GM21360 (cell line): ENCODE measurements around the gene TBL1X.
"Not testable (repeated sequence)": the region's sequence is repeated elsewhere in the genome, so short reads cannot be mapped to it uniquely, and the experiment has no call there.

Experiments used
- ATAC-seq: cut with Tn5 transposase; IDR thresholded peaks from one replicate; pipeline ENCODE4 v1.9.1; 2021; ENCODE audit warnings: mild to moderate bottlenecking, moderate library complexity; ENCODE audit not compliant: unreplicated experiment

TBL1X gene

DNA sequence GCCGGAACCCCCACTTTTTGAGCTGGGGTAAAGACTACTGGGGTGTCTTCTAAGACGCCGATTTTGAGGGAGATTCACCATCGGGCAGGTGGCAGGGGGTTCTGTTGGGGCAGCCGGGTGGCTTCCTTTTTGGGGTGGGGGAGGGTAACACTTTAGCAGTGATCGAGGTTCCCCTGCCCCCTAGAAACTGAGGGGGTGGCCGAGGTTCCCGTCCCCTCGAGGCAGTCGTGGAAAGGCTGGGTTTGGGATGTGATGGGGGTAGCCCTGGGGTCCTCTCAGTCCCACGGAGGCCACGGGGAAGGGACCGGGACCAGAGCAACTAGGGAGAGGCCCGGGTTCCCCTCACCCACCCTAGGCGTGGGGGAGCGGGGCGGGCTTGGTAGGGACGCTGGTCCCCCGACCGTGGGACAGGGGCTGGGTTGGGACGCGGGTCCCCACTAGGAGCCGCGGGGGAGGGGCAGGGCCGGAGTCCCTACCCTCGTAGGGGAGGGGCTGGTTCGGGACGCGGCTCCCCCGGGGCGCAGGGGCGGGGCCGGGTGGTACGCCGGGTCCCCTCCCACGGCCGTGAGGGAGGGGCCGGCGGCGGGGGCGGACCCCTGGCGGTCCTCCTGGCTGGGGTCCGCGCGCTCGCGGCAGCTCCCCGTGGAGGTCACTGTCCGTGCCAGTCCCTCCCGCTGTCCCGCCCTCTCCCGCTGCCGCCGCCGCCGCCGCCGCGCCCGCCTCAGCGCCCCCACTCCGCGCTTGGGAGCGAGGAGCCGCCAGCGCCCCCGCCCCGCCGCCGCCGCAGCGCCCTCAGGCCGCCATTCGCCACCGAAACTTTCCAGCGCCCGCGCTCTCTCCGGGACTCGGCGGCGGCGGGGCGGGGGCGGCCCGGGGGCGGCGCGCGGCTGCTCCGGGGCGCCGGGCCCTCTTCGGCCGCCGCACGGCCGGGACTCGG lies at the start of gene TBL1X:
TSS of gene TBL1X (plus strand) at position 624 of the 937 bp plus-strand sequence. CDS start 188,529 bp downstream, outside the sequence.
- peak; percentile 32 for ATAC-seq

DNA sequence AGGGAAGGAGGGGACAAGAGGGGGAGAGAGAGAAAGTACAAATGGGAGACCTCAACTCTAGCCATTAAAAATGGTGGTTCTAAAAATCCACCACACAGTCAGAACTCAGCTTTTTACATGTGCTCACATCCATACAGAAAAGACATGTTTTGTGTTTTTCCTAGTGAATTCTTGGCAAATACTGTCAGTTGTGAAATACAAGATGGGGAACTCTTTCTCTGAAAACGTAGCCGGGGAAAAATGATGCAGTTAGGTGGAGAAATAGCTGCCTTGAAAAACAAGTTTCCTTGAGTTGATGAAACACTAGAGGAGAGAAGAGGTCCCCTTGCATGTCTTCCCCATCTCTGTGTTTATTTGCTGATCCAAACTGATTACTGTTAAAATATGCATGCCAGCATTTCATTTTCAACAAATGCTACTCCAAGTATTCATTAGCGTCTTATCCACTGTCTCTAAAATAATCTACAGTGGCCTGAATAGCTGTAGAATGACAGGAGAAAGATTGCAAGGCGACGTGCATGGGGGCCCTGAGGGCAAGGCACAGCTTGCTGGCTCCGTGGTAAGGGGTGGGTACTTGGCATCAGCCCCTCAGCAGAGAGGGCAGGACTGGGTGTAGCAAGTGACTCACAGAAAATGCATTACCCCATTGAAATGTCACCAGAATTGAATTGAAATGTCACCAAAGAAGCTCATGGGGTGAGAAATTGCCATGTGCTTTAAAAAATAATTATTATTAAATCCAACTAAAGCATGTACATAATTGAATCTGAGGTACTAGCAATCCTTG lies 48.1 kb upstream of the TBL1X start:
- ATAC-seq = no peak

DNA sequence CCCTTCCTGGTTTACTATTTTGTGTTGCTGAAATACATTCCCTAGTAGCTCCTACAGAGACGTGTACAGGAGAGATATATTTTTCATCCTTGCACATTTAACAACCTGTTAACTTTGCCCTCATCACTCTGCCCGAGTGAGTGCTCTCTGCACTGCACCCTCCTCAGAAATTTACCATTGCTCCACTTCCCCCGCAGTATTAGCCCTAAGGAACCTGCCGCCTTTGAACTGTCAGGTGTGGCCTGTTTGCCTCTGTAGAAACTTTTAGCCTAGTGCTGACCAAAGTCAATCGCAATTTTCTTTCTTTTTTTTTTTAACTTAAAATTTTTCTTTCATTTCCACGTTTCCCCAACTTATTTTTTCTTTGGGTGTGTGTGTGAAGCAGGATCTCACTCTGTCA lies 46.6 kb upstream of the TBL1X start:
- ATAC-seq = no peak

DNA sequence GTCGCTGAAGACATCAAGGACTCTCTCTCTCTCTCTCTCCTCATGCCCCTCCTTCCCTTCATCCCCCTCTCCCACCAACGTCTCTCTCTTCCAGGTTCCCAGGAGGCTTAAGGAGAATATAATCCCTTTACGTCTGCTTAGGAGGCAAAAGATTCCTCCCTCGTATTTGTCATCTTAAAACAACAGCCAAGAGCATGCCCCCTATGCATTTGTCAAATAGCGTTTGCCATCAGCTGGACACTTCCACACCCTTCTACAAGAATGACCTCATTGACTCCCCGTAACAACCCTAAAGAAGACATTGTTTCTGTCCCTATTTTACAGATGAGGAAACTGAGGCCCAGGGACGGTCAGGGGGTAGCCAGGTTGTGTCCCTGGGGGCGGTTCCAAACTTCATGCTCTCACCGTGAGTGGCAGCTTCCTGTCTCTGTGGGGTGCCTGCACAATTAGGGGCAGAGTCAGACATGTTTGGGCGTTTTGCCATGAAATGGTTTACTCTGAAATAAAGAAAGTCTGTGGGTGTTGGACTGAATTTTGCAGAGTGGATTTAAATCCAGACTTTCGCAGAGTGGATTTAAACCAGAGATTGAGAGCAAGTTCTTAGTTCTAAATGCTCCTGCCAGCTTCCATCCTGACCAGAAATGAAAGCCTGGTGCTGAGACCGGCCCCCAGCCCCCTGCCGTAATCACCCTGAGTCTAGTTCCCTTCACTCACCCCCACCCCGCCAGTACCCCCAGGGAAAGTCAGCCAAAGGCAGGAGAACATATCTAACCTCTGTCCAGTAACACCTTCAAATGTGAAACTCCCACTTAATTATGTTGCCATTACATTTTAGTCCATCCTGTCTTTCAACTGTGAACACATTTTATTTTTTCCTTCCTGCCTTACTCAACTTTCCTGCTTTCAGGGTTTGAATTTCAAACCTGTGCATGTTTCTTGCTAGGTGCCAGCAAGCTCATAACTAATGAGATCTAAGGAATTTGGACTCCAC lies 44.3 kb upstream of the TBL1X start:
- no peak for ATAC-seq

DNA sequence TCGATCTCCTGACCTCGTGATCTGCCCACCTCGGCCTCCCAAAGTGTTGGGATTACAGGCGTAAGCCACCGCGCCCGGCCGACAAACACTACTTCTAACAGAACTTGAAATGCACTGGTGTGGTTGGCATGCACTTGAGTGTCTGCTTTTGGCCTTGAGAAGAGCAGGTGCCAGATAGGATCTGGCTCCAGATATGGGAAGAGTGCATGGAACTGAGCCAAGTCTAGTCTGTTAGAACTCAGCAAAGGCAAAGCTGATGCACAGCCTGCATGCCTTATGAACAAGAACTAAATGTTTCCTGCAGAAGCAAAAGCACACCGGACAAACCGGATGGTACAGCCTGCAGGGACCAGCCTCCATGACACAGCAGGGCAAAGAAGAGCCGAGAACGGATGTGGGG lies 35.1 kb upstream of the TBL1X start:
- ATAC-seq = no peak

DNA sequence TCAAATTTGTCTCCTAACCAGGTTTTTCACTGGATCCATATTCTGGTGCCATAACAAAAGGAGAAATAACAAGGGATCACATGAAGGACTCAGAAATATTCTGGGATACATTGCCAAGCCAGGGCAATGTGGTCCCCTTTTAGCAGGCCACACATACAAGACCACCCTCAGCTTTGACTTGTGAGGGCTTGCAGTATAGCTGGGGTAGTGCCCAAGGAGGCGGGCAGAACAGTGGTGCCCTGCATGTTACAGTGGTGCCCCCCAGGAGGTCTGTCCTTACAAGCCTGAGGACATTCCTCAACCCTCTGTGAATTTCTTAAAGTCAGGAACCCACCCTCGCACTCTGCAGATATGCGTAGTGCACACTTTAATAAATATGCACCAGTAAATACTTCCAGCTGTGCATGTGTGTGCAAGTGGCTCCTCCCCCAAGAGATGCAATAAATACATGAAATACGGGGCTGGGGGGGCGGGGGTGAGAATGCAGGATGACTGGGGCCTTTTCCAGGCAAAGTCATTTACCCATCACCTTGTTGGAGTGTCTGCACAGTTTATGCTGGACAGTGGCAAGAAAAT lies 34.4 kb upstream of the TBL1X start:
- no peak for ATAC-seq

DNA sequence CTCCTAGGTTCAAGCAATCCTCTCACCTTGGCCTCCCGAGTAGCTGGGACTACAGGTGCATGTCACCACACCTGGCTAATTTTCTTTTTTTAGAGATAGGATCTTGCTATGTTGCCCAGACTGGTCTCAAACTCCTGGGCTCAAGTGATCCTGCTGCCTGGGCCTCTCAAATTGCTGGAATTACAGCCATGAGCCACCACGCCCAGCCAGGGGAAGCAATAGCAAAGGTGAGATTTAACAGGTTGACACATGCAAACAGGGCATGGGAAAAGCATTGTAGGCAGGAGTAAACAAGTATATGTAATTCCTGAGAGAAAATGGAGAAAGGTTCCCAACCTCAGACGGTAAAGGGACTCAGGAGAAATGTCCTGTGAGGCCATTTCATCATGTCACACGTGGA lies 33.6 kb upstream of the TBL1X start:
- no peak for ATAC-seq

DNA sequence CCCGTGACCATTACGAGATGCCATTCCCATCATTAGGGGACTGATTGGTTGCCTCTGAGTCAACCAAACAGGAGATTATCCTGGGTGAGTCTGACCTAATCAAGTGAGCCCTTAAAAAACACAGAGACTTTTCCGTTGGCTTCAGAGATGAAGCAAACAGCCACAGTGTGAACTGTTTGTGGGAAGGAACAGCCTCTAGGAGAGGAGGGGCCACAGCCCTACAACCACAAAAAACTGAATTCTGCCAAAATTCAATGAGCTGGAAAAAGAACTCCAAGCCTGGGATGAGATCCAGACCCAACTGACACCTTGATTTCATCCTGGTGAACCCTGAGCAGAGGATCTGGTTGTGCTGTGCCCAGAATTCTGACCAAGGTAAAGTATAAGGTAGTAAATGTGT lies 31.3 kb upstream of the TBL1X start:
- no peak for ATAC-seq

DNA sequence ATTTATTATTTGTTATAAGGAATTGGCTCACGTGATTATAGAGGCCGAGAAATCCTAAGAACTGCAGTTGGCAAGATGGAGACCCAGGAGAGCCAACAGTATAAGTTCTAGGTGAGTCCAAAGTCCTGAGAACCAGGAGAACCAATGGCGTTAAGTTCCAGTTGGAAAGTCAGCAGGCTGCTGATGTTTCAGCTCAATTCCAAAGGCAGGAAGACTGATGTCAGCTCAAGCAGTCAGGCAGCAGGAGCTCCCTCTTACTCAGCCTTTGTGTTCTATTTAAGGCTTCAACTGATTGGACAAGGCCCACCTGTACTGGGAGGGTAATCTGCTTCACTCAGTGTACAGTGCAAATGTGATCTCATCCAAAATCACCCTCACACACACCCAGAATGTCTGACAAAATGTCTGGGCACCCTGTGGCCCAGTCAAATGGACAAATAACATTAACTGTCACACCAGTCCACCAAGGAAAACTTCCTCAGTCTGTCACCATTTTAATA lies 30.8 kb upstream of the TBL1X start:
- ATAC-seq = no peak

DNA sequence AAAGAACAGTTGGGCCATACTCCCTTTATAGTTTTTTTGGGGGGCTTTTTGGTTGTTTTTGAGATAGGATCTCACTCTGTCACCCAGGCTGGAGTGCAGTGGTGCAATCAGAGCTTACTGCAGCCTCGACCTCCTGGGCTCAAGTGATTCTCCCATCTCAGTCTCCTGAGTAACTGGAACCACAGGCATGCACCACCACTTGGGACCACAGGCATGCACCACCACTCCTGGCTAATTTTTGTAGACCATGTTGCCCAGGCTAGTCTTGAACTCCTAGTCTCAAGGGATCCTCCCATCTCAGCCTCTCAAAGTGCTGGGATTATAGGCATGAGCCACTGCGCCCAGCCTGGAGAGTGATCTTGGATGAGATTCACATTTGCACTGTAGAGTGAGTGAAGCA lies 29.8 kb upstream of the TBL1X start:
- ATAC-seq = not testable (repeated sequence)

DNA sequence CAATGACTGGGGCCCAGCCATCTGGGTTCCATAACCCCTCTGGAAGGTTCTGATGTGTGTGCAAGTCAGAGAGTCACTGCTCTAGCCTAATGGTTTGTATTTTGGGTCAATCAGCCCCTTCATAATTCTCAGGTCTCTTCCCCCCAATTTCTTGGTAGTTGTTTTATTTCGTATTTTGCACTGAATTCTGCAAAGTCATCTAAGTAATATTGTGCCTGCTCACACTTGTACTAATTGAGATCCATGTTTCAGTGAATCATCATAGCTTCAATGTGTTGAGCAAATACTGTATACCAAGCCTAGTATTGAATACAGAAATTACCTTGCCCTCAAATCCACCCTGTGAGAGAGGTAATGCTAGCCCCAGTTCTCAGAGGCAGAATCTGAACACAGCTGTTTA lies 28.0 kb upstream of the TBL1X start:
- ATAC-seq = no peak

DNA sequence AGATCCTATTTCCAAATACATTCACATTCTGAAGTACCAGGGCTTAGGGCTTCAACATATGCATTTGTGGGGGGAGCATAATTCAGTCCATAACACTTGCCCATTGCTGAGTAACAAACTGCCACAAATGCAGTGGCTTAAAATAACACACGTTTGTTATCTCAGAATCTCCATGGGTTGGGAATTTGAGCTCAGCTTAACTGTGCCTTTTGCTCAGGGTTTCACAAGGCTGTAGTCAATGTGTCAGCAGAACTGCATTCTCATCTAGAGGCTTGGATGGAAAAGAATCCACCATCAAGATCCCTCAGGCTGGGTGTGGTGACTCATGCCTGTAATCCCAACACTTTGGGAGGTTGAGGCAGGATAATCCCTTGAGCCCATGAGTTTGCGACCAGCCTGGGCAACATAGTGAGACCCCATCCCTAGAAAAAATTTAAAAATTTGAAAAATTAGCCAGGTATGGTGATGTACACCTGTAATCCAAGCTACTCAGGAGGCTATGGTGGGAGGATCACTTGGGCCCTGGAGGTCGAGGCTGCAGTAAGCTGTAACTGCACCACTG lies 25.8 kb upstream of the TBL1X start:
- no peak for ATAC-seq

DNA sequence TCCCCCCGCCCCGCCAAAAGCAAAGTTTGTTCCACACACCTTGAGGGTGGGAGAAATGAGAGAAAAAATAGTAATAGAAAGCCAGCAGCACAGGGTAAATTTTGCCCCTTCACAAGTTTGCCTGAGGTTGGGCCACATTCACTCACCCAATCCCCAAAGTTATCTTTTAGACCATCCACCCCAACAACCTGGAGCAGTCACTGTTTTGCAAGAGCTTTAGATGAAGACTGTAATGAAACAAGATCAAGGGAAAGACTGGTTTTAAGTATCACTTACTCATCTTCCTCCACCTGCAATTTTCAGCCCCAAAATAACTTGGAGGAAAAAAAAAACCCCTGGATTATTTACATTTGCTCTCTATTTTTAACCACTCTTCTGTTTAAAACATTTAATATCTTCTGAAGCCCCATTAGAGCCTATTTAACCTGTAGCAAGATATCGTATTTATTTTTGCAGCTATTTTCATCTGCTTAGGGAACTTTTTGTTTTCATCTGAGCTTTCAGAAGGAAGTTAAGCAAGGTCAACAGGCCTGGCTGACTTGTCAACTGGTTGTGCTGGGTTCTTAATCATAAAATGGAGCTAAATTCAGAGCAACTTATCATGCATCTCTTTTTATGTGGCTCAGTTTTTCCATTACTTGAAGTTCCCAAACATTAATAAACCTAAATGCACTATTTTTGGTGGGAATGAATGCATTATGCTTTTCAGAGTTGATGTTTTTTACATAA lies 24.6 kb upstream of the TBL1X start:
- ATAC-seq = no peak

DNA sequence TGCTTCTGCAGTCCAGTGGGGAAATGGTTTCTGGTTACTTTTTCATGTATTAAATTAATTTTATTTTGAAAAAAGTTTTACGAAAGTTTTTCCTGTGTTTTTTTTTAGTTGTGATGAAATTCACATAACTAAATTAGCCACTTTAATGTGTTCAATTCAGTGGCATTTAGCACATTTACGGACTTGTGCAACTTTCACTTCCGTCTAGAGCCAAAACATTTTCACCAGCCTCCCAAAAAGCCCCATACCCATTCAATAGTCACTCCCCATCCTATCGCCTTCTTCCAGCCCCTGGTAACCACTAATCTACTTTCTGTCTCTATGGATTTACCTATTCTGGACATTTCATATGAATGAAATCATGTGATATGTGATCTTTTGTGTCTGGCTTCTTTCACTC lies 22.8 kb upstream of the TBL1X start:
- ATAC-seq = no peak

DNA sequence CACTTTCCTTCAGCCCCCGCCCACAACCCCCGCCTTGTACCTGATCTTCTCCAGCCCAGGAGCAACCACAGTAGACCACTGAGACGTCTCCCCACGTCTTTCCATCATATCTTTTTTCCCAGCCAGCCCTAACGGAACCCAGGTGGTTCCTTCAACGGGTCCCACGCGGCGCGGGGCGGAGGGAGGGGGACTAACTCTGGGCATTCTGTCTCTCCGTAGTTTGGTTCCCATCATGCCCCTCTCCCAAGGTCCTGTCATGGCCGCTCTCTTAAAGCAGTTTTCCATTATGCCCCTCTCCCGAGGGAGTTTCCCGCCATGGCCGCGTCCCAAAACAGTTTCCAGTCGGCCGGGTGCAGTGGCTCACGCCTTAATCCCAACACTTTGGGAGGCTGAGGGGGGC lies 21.5 kb upstream of the TBL1X start:
- ATAC-seq = no peak

DNA sequence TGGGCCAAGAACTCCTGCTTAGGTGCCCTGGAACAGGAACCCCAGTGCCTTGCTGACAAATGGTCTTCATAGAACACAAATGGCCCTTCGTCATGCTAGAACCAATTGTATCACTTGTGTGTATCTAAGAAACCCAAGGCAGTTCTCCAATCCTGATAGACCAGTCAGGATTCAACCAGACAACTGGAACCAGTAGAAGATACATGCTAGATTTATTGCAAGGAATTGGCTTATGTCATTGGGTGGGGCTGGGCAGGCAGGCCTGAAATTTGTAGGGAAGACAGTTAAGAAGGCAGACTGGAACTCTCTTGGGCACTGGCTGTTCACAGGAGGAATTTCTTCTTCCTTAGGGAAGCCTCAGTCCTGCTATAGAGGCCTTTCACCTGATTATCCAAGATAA lies 17.0 kb upstream of the TBL1X start:
- no peak for ATAC-seq

DNA sequence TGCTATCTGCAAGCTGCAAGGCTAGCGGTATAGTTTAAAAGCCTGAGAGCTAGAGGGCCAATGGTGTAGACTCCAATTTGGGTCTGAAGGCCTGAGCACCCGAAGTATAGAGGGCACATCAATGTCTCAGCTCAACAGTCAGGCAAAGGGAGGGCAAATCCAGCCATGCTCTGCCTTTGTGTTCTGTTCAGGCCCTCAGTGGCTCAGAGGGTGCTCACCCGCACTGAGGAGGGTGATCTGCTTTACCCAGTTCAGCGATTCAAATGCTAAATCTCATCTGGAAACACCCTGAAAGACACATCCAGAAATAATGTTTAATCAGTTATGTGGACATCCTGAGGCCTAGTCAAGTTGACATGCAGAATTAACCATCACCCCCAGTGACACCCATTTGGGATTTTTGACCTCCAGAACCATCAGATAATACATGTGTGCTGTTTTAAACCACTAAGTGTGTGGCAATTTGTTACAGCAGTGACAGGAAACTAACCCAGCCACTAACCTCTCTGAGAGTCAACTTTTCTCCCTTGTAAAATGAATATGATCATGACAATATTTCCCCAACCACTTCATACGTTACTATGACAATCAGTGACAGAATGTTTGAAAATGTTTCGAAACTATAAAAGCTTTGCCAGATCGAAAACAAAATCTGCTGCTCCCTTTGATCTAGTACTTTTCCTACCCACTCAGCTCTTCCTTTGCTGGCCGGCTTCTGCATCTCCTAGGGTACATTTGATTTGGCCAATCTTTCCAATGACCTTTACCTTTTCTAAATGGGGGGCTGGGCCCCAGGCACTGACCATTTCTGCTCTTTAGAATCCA lies 8.4 kb upstream of the TBL1X start:
- ATAC-seq = no peak

DNA sequence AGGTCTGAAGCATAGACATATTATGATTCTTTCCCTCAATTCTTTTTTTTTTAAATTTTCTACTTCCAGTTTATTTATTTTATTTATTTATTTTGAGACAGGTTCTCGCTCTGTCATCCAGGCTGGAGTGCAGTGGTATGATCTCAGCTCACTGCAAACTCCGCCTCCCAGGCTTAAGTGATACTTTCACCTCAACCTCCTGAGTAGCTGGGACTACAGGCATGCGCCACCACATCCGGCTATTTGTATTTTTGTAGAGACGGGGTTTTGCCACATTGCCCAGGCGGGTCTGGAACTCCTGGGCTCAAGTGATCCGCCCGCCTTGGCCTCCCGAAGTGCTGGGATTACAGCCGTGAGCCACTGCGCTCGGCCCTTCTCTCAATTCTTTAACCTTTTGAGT lies 6.8 kb upstream of the TBL1X start:
- not testable (repeated sequence) for ATAC-seq
